Left cardiac atrium (tissue), 4 donors: ENCODE results near the gene RSPH1. TPM values are rescaled to one million over a fixed set of nuclear protein-coding genes. Genes with fewer than 3 reads are reported as not detected.

Experiments
- ATAC-seq, 2 donors: fragments of 200-7000 bp; cut with Tn5 transposase; one replicate each; pipeline ENCODE4 v1.9.1; 2020; ENCODE audit warnings: mild to moderate bottlenecking in 2 of 2, moderate library complexity in 2 of 2
- DNase-seq: peaks from one replicate; pipeline ENCODE4 v3.0.0-alpha.2; 2020
- intact Hi-C, 2 donors: fragments of 100-400 bp; cut with DNase I; formaldehyde crosslinking; loops; one replicate each; pipeline versions ENCODE4 v1.14.1 to v1.15.1; 2022 to 2023
- long read RNA-seq: library from polyadenylated mRNA; unstranded; transcript quantifications from one replicate; pipeline ENCODE4 v2.0.0, GENCODE V29; 2021
- total RNA-seq, 2 donors: library from RNA; stranded (reverse); fragmentation: NEBNext Ultra II Directional; extraction: Animal tissue kit (Norgen Biotek cat#: 25700); gene quantifications; one replicate each; pipeline ENCODE4 v1.2.1, GENCODE V29; 2021
- donor health status: DM: no; HTN: yes; CAD: no.
- donor health status: DM: no; HTN: yes; CAD: no; lungs with severe emphysema.
- donor health status: DM: yes; HTN: yes; CAD: no.
- donor health status: Dilated cardiomyopathy.

The RSPH1 gene
- total RNA-seq, result not detected
- long read RNA-seq, result 0 reads

GRCh38 chr21:42496120-42496838, at the start of gene RSPH1:
RSPH1 (minus strand) TSS chr21:42496224; CDS start chr21:42496186, 38 bp downstream.
- DNase-seq (peak; percentile 100), ATAC-seq (peak; percentile 99 to 100)
- intact Hi-C loops, result no loop called here

GRCh38 chr21:42545745-42546144, 49.7 kb upstream of the RSPH1 start:
- no peak for DNase-seq
- intact Hi-C loops, result no loop called here
- no peak for ATAC-seq

- DNase-seq (no peak), ATAC-seq (no peak)
- intact Hi-C loops, result no loop called here
Observed at GRCh38 chr21:42545317-42545716, 49.3 kb upstream of the RSPH1 start.

GRCh38 chr21:42544544-42544943, 48.5 kb upstream of the RSPH1 start:
- ATAC-seq (no peak), DNase-seq (no peak)
- intact Hi-C loops, result no loop called here

GRCh38 chr21:42543106-42543847, 47.3 kb upstream of the RSPH1 start:
- intact Hi-C loops, result no loop called here
- DNase-seq (no peak), ATAC-seq (no peak)

- DNase-seq (peak; percentile 10), ATAC-seq (no peak)
- intact Hi-C loops, result no loop called here
Observed at GRCh38 chr21:42542596-42542995, 46.6 kb upstream of the RSPH1 start.

GRCh38 chr21:42542196-42542595, 46.2 kb upstream of the RSPH1 start:
- intact Hi-C loops, result no loop called here
- peak; percentile 3 for DNase-seq
- no peak for ATAC-seq

- intact Hi-C loops, result no loop called here
- ATAC-seq (no peak), DNase-seq (no peak)
Observed at GRCh38 chr21:42541618-42542017, 45.6 kb upstream of the RSPH1 start.

GRCh38 chr21:42541174-42541573, 45.1 kb upstream of the RSPH1 start:
- DNase-seq, result peak; percentile 15
- intact Hi-C loops, result no loop called here
- no peak for ATAC-seq

GRCh38 chr21:42540396-42540795, 44.4 kb upstream of the RSPH1 start:
- intact Hi-C loops, result no loop called here
- DNase-seq (peak; percentile 16), ATAC-seq (no peak)

- ATAC-seq (no peak), DNase-seq (peak; percentile 7)
- intact Hi-C loops, result no loop called here
Observed at GRCh38 chr21:42539931-42540343, 43.9 kb upstream of the RSPH1 start.

GRCh38 chr21:42539342-42539741, 43.3 kb upstream of the RSPH1 start:
- ATAC-seq (no peak), DNase-seq (peak; percentile 13)
- intact Hi-C loops, result no loop called here

GRCh38 chr21:42538479-42539275, 42.7 kb upstream of the RSPH1 start:
- intact Hi-C loops, result no loop called here
- DNase-seq (no peak), ATAC-seq (no peak)

GRCh38 chr21:42537106-42537742, 41.2 kb upstream of the RSPH1 start:
- intact Hi-C loops, result no loop called here
- peak; percentile 3 for DNase-seq

GRCh38 chr21:42536601-42537000, 40.6 kb upstream of the RSPH1 start:
- intact Hi-C loops, result no loop called here
- ATAC-seq (no peak), DNase-seq (peak; percentile 12)

More at GRCh38 chr21:42537106-42537742, 41.2 kb upstream of the RSPH1 start:
- no peak for ATAC-seq

GRCh38 chr21:42535602-42536171, 39.7 kb upstream of the RSPH1 start:
- intact Hi-C loops, result no loop called here
- ATAC-seq (no peak), DNase-seq (peak; percentile 5)

- intact Hi-C loops, result no loop called here
- ATAC-seq, result peak; percentile 23 to 60
- DNase-seq, result no peak
Observed at GRCh38 chr21:42534421-42535378, 38.7 kb upstream of the RSPH1 start.

GRCh38 chr21:42533963-42534355, 37.9 kb upstream of the RSPH1 start:
- ATAC-seq, result no peak
- intact Hi-C loops, result no loop called here
- no peak for DNase-seq
